Neural cell (in vitro differentiated cells): ENCODE results near the gene FBP1.

ENCODE experiments used
- CTCF ChIP-seq: fragments of 450-650 bp; IDR thresholded peaks from 2 replicates; pipeline ENCODE4 v1.5.1; 2014; ENCODE audit warnings: antibody characterized with exemption, mild to moderate bottlenecking, moderate library complexity; ENCODE audit not compliant: poor library complexity, severe bottlenecking
- EP300 ChIP-seq: fragments of 450-650 bp; conservative IDR thresholded peaks from 2 replicates; pipeline ENCODE4 v1.6.1; 2014; ENCODE audit warnings: antibody characterized with exemption, mild to moderate bottlenecking, moderate library complexity; ENCODE audit not compliant: poor library complexity, severe bottlenecking
- EZH2 ChIP-seq: fragments of 200-600, 300-800 bp; shearing (Covaris generic), sonication (generic); IDR thresholded peaks from 2 replicates; pipeline ENCODE4 v1.6.1; 2014; ENCODE audit warnings: antibody characterized with exemption, low read length, borderline replicate concordance, mild to moderate bottlenecking; ENCODE audit not compliant: insufficient read depth, poor library complexity, severe bottlenecking
- POLR2AphosphoS5 ChIP-seq: IDR thresholded peaks from 2 replicates; pipeline ENCODE4 v1.6.1; 2012
- REST ChIP-seq: IDR thresholded peaks from 2 replicates; pipeline ENCODE4 v1.6.1; 2012; ENCODE audit warnings: borderline replicate concordance
- SMC3 ChIP-seq: fragments of 450-650 bp; conservative IDR thresholded peaks from 2 replicates; pipeline ENCODE4 v1.6.1; 2014; ENCODE audit warnings: antibody characterized with exemption, mild to moderate bottlenecking, moderate library complexity; ENCODE audit not compliant: poor library complexity

- TF ChIP-seq CTCF: no peak
- TF ChIP-seq EZH2: no peak
- no peak for TF ChIP-seq REST
- TF ChIP-seq SMC3: no peak
- TF ChIP-seq EP300: no peak
- no peak for TF ChIP-seq POLR2AphosphoS5
Measured at GRCh38 chr9:94586814-94587213, 52.5 kb downstream of the FBP1 start.
